Urothelium cell line (cell line): ENCODE measurements around the gene TASOR2.

Experiments used
- DNase-seq: peaks from one replicate; pipeline ENCODE4 v3.0.0; 2011; ENCODE audit warnings: low spot score, mixed read lengths
- FAIRE-seq: peaks from 2 replicates; lab custom pipeline; 2011; peaks lifted over from hg19 to GRCh38; lab: Jason Lieb, UNC

The TASOR2 gene

GRCh38 chr10:5684318-5684970 is at the start of gene TASOR2:
Gene TASOR2, plus strand, starts transcription at chr10:5684838. Its CDS starts 35,805 bp downstream, at chr10:5720643.
- DNase-seq: peak; percentile 98

GRCh38 chr10:5634918-5635317 is 49.7 kb upstream of the TASOR2 start:
- FAIRE-seq: no peak
- DNase-seq: no peak

More at GRCh38 chr10:5684318-5684970, at the start of gene TASOR2:
- FAIRE-seq: peak; percentile 85

GRCh38 chr10:5638494-5638893 is 46.1 kb upstream of the TASOR2 start:
- FAIRE-seq (no peak), DNase-seq (no peak)

- FAIRE-seq (no peak), DNase-seq (no peak)
Observed at GRCh38 chr10:5639066-5639465, 45.6 kb upstream of the TASOR2 start.

- DNase-seq (no peak), FAIRE-seq (no peak)
Observed at GRCh38 chr10:5640036-5640435, 44.6 kb upstream of the TASOR2 start.

- FAIRE-seq: no peak
Observed at GRCh38 chr10:5640501-5640900, 44.1 kb upstream of the TASOR2 start.

GRCh38 chr10:5641501-5641900 is 43.1 kb upstream of the TASOR2 start:
- no peak for FAIRE-seq
- DNase-seq: no peak

More at GRCh38 chr10:5640501-5640900, 44.1 kb upstream of the TASOR2 start:
- no peak for DNase-seq

GRCh38 chr10:5643346-5644067 is 41.1 kb upstream of the TASOR2 start:
- DNase-seq (no peak), FAIRE-seq (no peak)

- no peak for FAIRE-seq
- no peak for DNase-seq
Observed at GRCh38 chr10:5644930-5645329, 39.7 kb upstream of the TASOR2 start.

- DNase-seq (no peak), FAIRE-seq (no peak)
Observed at GRCh38 chr10:5645375-5645774, 39.3 kb upstream of the TASOR2 start.

- FAIRE-seq: no peak
- DNase-seq: no peak
Observed at GRCh38 chr10:5645944-5646617, 38.6 kb upstream of the TASOR2 start.

- DNase-seq: no peak
- no peak for FAIRE-seq
Observed at GRCh38 chr10:5647507-5648240, 37.0 kb upstream of the TASOR2 start.

GRCh38 chr10:5648494-5649457 is 35.9 kb upstream of the TASOR2 start:
- DNase-seq (no peak), FAIRE-seq (no peak)

- DNase-seq: no peak
- no peak for FAIRE-seq
Observed at GRCh38 chr10:5649746-5650145, 34.9 kb upstream of the TASOR2 start.

GRCh38 chr10:5650664-5651387 is 33.8 kb upstream of the TASOR2 start:
- DNase-seq (no peak), FAIRE-seq (no peak)

GRCh38 chr10:5651388-5651764 is 33.3 kb upstream of the TASOR2 start:
- DNase-seq (no peak), FAIRE-seq (no peak)

- DNase-seq (no peak), FAIRE-seq (no peak)
Observed at GRCh38 chr10:5652746-5653145, 31.9 kb upstream of the TASOR2 start.

- FAIRE-seq (no peak), DNase-seq (no peak)
Observed at GRCh38 chr10:5654218-5654755, 30.4 kb upstream of the TASOR2 start.

GRCh38 chr10:5655121-5655520 is 29.5 kb upstream of the TASOR2 start:
- DNase-seq: no peak
- FAIRE-seq: no peak
